ENCODE measurements around the gene PCDH9.

DNA sequence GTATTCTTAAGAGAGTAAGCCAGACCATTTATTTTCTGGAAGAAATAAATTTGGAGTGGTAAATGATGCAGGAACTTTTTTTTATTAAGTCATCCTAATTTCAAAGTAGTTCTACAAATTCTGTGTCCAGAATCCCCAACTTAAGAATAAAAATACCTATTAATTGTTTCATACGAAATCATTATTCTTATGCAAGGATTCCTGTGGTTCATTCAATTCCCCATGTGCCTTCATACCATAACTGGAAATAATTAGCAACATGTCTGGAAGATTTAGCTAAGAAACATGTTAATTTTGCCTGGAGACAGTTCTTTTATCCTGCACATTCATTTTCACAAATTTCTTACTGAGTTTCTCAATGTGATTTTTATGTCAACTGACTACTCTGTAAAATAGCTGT lies 408.6 kb downstream of the PCDH9 start:
- TF ChIP-seq, protein P1, sequence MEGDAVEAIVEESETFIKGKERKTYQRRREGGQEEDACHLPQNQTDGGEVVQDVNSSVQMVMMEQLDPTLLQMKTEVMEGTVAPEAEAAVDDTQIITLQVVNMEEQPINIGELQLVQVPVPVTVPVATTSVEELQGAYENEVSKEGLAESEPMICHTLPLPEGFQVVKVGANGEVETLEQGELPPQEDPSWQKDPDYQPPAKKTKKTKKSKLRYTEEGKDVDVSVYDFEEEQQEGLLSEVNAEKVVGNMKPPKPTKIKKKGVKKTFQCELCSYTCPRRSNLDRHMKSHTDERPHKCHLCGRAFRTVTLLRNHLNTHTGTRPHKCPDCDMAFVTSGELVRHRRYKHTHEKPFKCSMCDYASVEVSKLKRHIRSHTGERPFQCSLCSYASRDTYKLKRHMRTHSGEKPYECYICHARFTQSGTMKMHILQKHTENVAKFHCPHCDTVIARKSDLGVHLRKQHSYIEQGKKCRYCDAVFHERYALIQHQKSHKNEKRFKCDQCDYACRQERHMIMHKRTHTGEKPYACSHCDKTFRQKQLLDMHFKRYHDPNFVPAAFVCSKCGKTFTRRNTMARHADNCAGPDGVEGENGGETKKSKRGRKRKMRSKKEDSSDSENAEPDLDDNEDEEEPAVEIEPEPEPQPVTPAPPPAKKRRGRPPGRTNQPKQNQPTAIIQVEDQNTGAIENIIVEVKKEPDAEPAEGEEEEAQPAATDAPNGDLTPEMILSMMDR (conservative IDR thresholded peaks at IDR 0.05 in 1 of 2, IDR thresholded peaks at IDR 0.05 in 1 of 2; ENCODE audit: extremely low read depth in 1 of 2, insufficient read depth in 1 of 2, low read depth in 1 of 2, low read length in 2 of 2) = no peak
- TF ChIP-seq EZH2 (IDR thresholded peaks at IDR 0.05; ENCODE audit: borderline replicate concordance, low read length) = no peak

All from mammary epithelial cell (primary cell).